Left colon (tissue), 2 donors: ENCODE measurements around the gene ABCA3. TPM values are rescaled to one million over a fixed set of nuclear protein-coding genes. Genes with fewer than 3 reads are reported as not detected.
"Not testable (repeated sequence)": the region's sequence is repeated elsewhere in the genome, so short reads cannot be mapped to it uniquely, and the experiment has no call there.

ENCODE experiments used
- ATAC-seq: fragments of 200-7000 bp; cut with Tn5 transposase; one replicate; pipeline ENCODE4 v1.9.1; 2020; ENCODE audit warnings: mild to moderate bottlenecking, moderate library complexity
- DNase-seq, 2 donors: peaks; one replicate each; pipeline ENCODE4 v3.0.0-alpha.2; 2020
- intact Hi-C, 2 donors: fragments of 100-400 bp; cut with DNase I in 1 of 2; cut with micrococcal nuclease in 1 of 2; formaldehyde crosslinking; loops; one replicate each; pipeline versions ENCODE4 v1.11.2 to v1.14.0; 2022; cut with DNase I, micrococcal nuclease
- total RNA-seq, 2 donors: library from RNA; stranded (reverse); fragmentation: NEBNext Ultra II Directional; extraction: Animal tissue kit (Norgen Biotek cat#: 25700); gene quantifications; one replicate each; pipeline ENCODE4 v1.2.1, GENCODE V29; 2021
- donor health status: DM: no; HTN: no; CAD: no.
- donor health status: DM: yes; HTN: yes; CAD: no.

ABCA3 gene
- total RNA-seq, 2 donors from 2014 or later, result 3.8 to 3.9 TPM

GRCh38 chr16:2243781-2244180 lies 96.7 kb downstream of the ABCA3 start:
- no peak for ATAC-seq
- intact Hi-C loops, result no loop called here

GRCh38 chr16:2243031-2243528 lies 97.4 kb downstream of the ABCA3 start:
- DNase-seq (no peak), ATAC-seq (no peak)
- intact Hi-C loops, result no loop called here

More at GRCh38 chr16:2243781-2244180, 96.7 kb downstream of the ABCA3 start:
- DNase-seq, result no peak

- ATAC-seq, result peak; percentile 30
- DNase-seq, result no peak
- intact Hi-C loops, result no loop called here
Observed at GRCh38 chr16:2242598-2242997, 97.9 kb downstream of the ABCA3 start.

GRCh38 chr16:2240331-2240730 lies 100.2 kb downstream of the ABCA3 start:
- ATAC-seq, DNase-seq, intact Hi-C loops: not testable (repeated sequence)

GRCh38 chr16:2238838-2239675 lies 101.5 kb downstream of the ABCA3 start:
- ATAC-seq, result peak; percentile 36
- intact Hi-C loops, result no loop called here
- DNase-seq, result no peak

- ATAC-seq, result peak; percentile 26
- intact Hi-C loops, result no loop called here
- DNase-seq, result no peak
Observed at GRCh38 chr16:2238150-2238837, 102.2 kb downstream of the ABCA3 start.

GRCh38 chr16:2237493-2238149 lies 102.9 kb downstream of the ABCA3 start:
- DNase-seq (peak in 1 of 2 donors; percentile 30), ATAC-seq (peak; percentile 27)
- intact Hi-C loops, result no loop called here

GRCh38 chr16:2237102-2237482 lies 103.4 kb downstream of the ABCA3 start:
- intact Hi-C loops, result no loop called here
- no peak for DNase-seq
- ATAC-seq, result peak; percentile 0

GRCh38 chr16:2236337-2237101 lies 104.0 kb downstream of the ABCA3 start, which contains the start of gene DNASE1L2:
DNASE1L2 (plus strand) TSS chr16:2236444; CDS start chr16:2236817, 373 bp downstream.
- ATAC-seq, result peak; percentile 38
- intact Hi-C loops, result no loop called here
- DNase-seq, result peak in 1 of 2 donors; percentile 31

GRCh38 chr16:2235695-2236336 lies 104.7 kb downstream of the ABCA3 start:
- intact Hi-C loops, result no loop called here
- ATAC-seq (peak; percentile 39), DNase-seq (no peak)

- no peak for DNase-seq
- intact Hi-C loops, result no loop called here
- no peak for ATAC-seq
Observed at GRCh38 chr16:2235234-2235651, 105.3 kb downstream of the ABCA3 start.

GRCh38 chr16:2234813-2235170 lies 105.7 kb downstream of the ABCA3 start:
- ATAC-seq (no peak), DNase-seq (no peak)
- intact Hi-C loops, result no loop called here

- intact Hi-C loops, result no loop called here
- no peak for ATAC-seq
- no peak for DNase-seq
Observed at GRCh38 chr16:2233872-2234812, 106.4 kb downstream of the ABCA3 start.

- intact Hi-C loops, result no loop called here
- DNase-seq, result no peak
- ATAC-seq, result no peak
Observed at GRCh38 chr16:2233046-2233775, 107.3 kb downstream of the ABCA3 start.

- intact Hi-C loops, result no loop called here
- ATAC-seq (no peak), DNase-seq (no peak)
Observed at GRCh38 chr16:2232094-2232990, 108.2 kb downstream of the ABCA3 start.
